ENCODE results near the gene EIF3J.

Gene EIF3J

GRCh38 chr15:44595246-44595645 lies 58.3 kb downstream of the EIF3J start:
- DNase-seq (ENCODE audit: low read depth) = no peak

- DNase-seq (ENCODE audit: low read depth) = no peak
Observed at GRCh38 chr15:44595656-44596510, 58.9 kb downstream of the EIF3J start.

GRCh38 chr15:44596511-44597010 lies 59.6 kb downstream of the EIF3J start:
- no peak for DNase-seq (ENCODE audit: low read depth)

GRCh38 chr15:44598066-44598465 lies 61.1 kb downstream of the EIF3J start:
- no peak for DNase-seq (ENCODE audit: low read depth)

- DNase-seq (ENCODE audit: low read depth) = no peak
Observed at GRCh38 chr15:44598892-44599291, 61.9 kb downstream of the EIF3J start.

- DNase-seq (ENCODE audit: low read depth) = no peak
Observed at GRCh38 chr15:44603126-44603525, 66.2 kb downstream of the EIF3J start.

GRCh38 chr15:44606740-44607139 lies 69.8 kb downstream of the EIF3J start:
- no peak for DNase-seq (ENCODE audit: low read depth)
